Measurements from ENCODE around the gene ARF1.

ARF1 gene

DNA sequence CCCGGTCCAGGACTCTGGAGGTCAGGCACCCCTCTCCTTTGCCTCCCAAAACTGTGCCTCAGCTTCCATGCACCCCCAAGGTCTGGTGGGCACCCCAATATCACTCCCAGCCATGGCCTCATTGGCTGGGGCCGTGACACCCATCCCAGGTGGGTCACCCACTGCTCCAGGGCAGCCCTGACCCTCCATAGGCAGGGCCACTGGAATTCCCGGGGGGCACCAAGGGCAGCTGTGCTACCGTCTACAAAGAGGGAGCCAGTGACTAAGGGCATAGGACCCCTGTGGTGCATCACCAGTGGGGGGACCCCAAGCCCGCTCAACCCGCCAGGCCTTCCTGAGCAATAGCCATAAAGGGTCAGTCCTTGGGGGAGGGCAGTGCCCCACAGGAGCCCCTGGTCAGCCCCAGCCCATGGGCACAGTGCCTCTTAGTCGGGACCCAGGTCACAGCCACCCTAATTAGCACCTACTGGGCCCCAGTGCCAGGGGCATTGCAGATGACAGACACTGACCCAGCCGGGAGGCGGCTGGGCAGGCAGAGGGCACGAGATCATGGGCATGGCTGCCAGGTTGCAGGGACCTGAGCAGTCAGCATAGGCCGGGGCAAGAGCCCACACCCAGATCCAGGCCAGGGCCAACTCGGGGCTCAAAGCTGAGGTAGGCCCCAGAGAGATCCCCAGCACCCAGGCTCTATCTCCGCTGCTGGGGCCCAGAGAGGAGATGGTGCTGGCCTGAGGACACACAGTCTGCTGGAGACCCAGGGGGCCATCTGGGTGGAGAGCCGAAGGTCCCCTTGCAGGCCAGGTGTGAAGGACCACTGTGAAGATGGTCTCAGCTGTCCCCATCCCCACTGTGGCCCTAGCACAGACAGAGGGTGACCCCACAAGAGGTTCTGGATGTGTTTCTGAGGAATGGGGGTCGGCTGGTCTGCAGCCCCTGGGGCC, 19.0 kb upstream of the ARF1 start:
- whole genome bisulfite sequencing (ENCODE audit: insufficient coverage, insufficient read length), result no CpG with 5 or more reads among the region's 15 CpGs
- DNase-seq (ENCODE audit: low read depth, low spot score), result no peak
- no peak overlapping the region for H3K27ac ChIP-seq (ENCODE audit: low read length)
- no peaks in the 10 kb centered on the region for H3K4me1 ChIP-seq (ENCODE audit: control insufficient read depth, insufficient read depth, low read length)
- peaks cover 27% of the 10 kb centered on the region for H3K27me3 ChIP-seq (ENCODE audit: control insufficient read depth, insufficient read depth, low read length)
- no peaks in the 10 kb centered on the region for H3K9me3 ChIP-seq (ENCODE audit: control insufficient read depth, insufficient read depth, low read length)
- no peaks in the 10 kb centered on the region for H3K36me3 ChIP-seq (ENCODE audit: control insufficient read depth, insufficient read depth, low read length)
- H3K4me3 ChIP-seq (ENCODE audit: low read length), result no peak overlapping the region

DNA sequence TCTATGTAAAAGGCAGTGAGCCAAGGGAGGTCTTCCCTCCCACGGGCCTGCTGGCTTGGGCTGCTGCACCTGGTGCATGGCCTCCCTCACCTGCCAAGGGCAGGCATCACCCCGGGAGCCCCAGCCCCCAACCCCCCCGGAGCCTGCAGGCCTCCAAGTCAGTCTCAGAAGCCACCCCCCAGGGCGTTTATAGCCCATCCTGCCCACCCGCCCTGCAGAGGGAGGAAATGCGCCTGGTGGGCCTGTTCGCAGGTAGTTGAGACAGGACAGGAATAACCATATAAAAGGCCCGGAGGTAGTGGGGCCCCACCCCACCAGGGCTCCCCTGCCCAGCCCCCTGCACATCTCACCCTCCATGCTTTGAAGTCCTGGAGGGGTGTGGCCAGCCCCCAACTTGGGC, 18.2 kb upstream of the ARF1 start:
- no peaks in the 10 kb centered on the region for H3K9me3 ChIP-seq (ENCODE audit: control insufficient read depth, insufficient read depth, low read length)
- no peak overlapping the region for H3K27ac ChIP-seq (ENCODE audit: low read length)
- WGBS (ENCODE audit: insufficient coverage, insufficient read length), result no CpG with 5 or more reads among the region's 8 CpGs
- H3K27me3 ChIP-seq (ENCODE audit: control insufficient read depth, insufficient read depth, low read length), result peaks cover 32% of the 10 kb centered on the region
- H3K4me1 ChIP-seq (ENCODE audit: control insufficient read depth, insufficient read depth, low read length), result no peaks in the 10 kb centered on the region
- no peaks in the 10 kb centered on the region for H3K36me3 ChIP-seq (ENCODE audit: control insufficient read depth, insufficient read depth, low read length)
- no peak overlapping the region for H3K4me3 ChIP-seq (ENCODE audit: low read length)
- no peak for DNase-seq (ENCODE audit: low read depth, low spot score)

DNA sequence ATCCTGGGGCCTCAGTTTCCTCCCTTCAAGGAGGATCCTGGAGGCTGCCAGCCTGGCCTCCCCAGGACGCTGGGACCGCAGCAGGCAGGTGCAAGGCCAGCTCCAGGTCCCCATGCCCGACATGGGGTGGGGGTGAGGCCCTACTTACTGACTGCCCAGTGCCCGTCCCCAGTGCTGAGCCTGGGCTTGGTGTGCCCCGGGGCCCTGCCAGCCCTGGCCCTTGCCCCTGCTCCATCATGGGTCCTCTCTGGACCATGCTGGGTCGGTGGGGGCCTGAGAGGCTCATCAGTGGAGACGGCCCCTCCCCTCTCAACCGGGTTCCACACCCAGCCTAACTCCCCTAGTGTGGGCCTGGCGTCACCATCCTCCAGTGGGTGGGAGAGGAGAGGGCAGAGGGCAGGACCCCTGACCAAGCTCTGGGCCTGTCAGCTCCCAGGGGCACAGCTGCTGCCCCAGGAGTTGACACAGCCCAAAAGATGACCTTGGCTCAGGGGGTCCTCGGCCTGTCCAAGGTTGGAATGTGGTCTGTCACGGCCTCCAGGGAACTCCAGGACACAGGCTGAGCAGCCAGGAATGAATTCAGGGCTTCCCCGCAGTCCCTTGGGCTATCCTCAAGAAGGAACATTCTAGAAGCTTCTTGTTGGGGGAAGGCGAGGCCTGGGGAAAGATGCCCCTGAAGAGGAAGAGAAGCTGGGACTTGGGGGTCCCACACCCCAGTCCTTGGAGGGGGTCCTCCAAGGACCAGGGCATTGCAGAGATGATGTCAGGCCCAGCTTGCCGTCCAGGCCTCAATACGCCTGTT, 17.6 kb upstream of the ARF1 start:
- no CpG with 5 or more reads among the region's 15 CpGs for WGBS (ENCODE audit: insufficient coverage, insufficient read length)
- no peak overlapping the region for H3K27ac ChIP-seq (ENCODE audit: low read length)
- no peaks in the 10 kb centered on the region for H3K4me1 ChIP-seq (ENCODE audit: control insufficient read depth, insufficient read depth, low read length)
- no peak overlapping the region for H3K4me3 ChIP-seq (ENCODE audit: low read length)
- no peaks in the 10 kb centered on the region for H3K9me3 ChIP-seq (ENCODE audit: control insufficient read depth, insufficient read depth, low read length)
- no peak for DNase-seq (ENCODE audit: low read depth, low spot score)
- H3K27me3 ChIP-seq (ENCODE audit: control insufficient read depth, insufficient read depth, low read length), result peaks cover 35% of the 10 kb centered on the region
- no peaks in the 10 kb centered on the region for H3K36me3 ChIP-seq (ENCODE audit: control insufficient read depth, insufficient read depth, low read length)

- peaks cover 41% of the 10 kb centered on the region for H3K27me3 ChIP-seq (ENCODE audit: control insufficient read depth, insufficient read depth, low read length)
- no CpG with 5 or more reads among the region's 15 CpGs for WGBS (ENCODE audit: insufficient coverage, insufficient read length)
These were observed 16.8 kb upstream of the ARF1 start for GRCh38 chr1:228065543-228066347.

GRCh38 chr1:228066416-228066815, 16.1 kb upstream of the ARF1 start:
- no peaks in the 10 kb centered on the region for H3K36me3 ChIP-seq (ENCODE audit: control insufficient read depth, insufficient read depth, low read length)
- peaks cover 46% of the 10 kb centered on the region for H3K27me3 ChIP-seq (ENCODE audit: control insufficient read depth, insufficient read depth, low read length)
- no peak overlapping the region for H3K4me3 ChIP-seq (ENCODE audit: low read length)
- no peaks in the 10 kb centered on the region for H3K9me3 ChIP-seq (ENCODE audit: control insufficient read depth, insufficient read depth, low read length)
- no CpG with 5 or more reads among the region's 4 CpGs for WGBS (ENCODE audit: insufficient coverage, insufficient read length)
- DNase-seq (ENCODE audit: low read depth, low spot score), result no peak
- no peaks in the 10 kb centered on the region for H3K4me1 ChIP-seq (ENCODE audit: control insufficient read depth, insufficient read depth, low read length)
- H3K27ac ChIP-seq (ENCODE audit: low read length), result no peak overlapping the region

More at GRCh38 chr1:228065543-228066347, 16.8 kb upstream of the ARF1 start:
- no peak overlapping the region for H3K27ac ChIP-seq (ENCODE audit: low read length)
- no peaks in the 10 kb centered on the region for H3K4me1 ChIP-seq (ENCODE audit: control insufficient read depth, insufficient read depth, low read length)
- H3K36me3 ChIP-seq (ENCODE audit: control insufficient read depth, insufficient read depth, low read length), result no peaks in the 10 kb centered on the region
- H3K4me3 ChIP-seq (ENCODE audit: low read length), result no peak overlapping the region
- no peaks in the 10 kb centered on the region for H3K9me3 ChIP-seq (ENCODE audit: control insufficient read depth, insufficient read depth, low read length)
- DNase-seq (ENCODE audit: low read depth, low spot score), result no peak

DNA sequence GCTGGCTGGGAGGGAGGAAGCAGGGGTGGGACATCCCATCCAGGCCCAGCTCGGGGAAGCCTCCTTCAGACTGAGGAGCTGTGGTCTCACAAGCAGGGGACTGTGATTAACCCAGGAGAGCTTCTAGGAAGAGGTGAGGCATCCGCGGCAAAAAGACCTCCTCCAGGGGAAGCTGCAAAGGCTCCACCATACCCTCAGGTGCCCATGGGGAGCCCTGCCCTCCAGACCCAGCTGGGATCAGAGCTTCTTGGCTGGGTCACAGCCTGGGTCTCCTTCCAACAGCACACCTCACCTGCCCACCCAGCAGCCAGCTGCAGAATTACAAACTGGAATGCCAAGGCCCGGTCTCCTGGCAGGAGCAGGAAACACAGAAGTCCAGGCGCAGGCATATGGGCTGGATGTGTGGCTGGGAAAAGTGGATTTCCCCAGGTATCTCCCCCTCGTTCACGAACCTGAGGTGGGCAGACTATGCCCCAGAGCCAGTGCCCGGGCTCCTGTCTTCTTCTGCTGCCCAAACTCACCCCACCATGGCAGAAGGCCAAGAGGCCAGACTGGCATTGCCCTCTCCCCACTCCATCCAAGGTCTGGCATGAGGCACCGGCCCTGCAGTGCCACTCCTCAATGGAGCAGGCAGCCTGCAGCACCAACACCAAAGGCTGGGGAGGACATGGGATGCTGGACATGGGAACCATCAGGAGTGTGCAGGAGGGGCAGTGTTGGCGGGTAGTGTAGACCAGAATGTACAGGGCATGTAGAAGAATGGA, 15.4 kb upstream of the ARF1 start:
- Histone ChIP-seq H3K27ac (ENCODE audit: low read length) (no peak overlapping the region), H3K36me3 (ENCODE audit: control insufficient read depth, insufficient read depth, low read length) (no peaks in the 10 kb centered on the region), H3K4me1 (ENCODE audit: control insufficient read depth, insufficient read depth, low read length) (no peaks in the 10 kb centered on the region), H3K4me3 (ENCODE audit: low read length) (no peak overlapping the region), H3K9me3 (ENCODE audit: control insufficient read depth, insufficient read depth, low read length) (no peaks in the 10 kb centered on the region), H3K27me3 (ENCODE audit: control insufficient read depth, insufficient read depth, low read length) (peaks cover 49% of the 10 kb centered on the region)
- no peak for DNase-seq (ENCODE audit: low read depth, low spot score)
- WGBS (ENCODE audit: insufficient coverage, insufficient read length), result no CpG with 5 or more reads among the region's 10 CpGs

DNA sequence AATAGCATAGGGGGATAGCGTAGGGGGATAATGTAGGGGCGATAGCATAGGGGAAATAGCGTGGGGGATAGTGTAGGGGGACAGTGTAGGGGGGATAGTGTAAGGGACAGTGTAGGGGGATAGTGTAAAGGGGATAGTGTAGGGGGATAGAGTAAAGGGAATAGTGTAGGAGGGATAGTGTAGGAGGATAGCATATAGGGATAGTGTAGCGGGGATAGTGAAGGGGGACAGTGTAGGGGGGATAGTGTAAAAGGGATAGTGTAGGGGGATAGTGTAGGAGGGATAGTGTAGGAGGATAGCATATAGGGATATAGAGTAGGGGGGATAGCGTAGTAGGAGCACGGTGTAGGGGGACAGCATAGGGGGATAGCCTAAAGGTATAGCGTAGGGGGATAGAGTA, 14.1 kb upstream of the ARF1 start:
- H3K4me3 ChIP-seq (ENCODE audit: low read length), result no peak overlapping the region
- 100% methylated on average over 6 of the region's 7 CpGs for WGBS (ENCODE audit: insufficient coverage, insufficient read length)
- H3K27ac ChIP-seq (ENCODE audit: low read length), result no peak overlapping the region
- no peak for DNase-seq (ENCODE audit: low read depth, low spot score)
- H3K36me3 ChIP-seq (ENCODE audit: control insufficient read depth, insufficient read depth, low read length), result no peaks in the 10 kb centered on the region; the same call in 1 of the 2 replicates
- no peaks in the 10 kb centered on the region; the same call in 1 of the 2 replicates for H3K9me3 ChIP-seq (ENCODE audit: control insufficient read depth, insufficient read depth, low read length)
- no peaks in the 10 kb centered on the region; the same call in 1 of the 2 replicates for H3K4me1 ChIP-seq (ENCODE audit: control insufficient read depth, insufficient read depth, low read length)
- H3K27me3 ChIP-seq (ENCODE audit: control insufficient read depth, insufficient read depth, low read length), result peaks cover 61% of the 10 kb centered on the region

DNA sequence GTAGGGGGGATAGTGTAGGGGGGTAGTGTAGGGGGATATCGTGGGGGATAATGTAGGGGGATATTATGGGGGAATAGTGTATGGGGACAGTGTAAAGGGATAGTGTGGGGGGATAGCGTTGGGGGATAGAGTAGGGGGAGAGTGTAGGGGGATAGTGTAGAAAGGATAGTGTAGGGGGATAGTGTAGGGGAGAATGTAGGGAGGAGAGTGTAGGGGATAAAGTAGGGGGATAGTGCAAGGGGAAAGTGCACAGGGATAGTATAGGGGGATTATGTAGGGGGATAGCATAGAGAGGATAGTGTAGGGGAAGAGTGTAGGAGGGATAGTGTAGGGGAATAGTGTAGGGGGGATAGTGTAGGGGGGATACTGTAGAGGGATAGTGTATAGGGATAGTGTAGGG, 12.3 kb upstream of the ARF1 start:
- WGBS (ENCODE audit: insufficient coverage, insufficient read length), result 100% methylated on average over 2 of the region's 2 CpGs
- H3K27me3 ChIP-seq (ENCODE audit: control insufficient read depth, insufficient read depth, low read length), result peaks cover 63% of the 10 kb centered on the region

DNA sequence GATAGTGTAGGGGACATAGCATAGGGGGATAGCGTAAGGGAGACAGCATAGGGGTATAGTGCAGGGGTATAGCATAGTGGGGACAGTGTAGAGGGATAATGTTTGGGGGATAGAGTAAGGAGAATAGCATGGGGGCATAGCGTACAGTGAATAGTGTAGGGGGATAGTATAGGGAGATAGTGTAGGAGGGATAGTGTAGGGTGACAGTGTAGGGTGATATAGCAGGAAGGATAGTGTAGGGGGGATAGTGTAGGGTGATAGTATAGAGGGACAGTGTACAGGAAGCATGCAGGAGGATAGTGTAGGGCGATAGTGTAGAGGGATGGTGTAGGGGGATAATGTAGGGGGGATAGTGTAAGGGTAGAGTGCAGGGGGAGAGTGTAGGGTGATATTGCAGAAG, 11.7 kb upstream of the ARF1 start:
- H3K4me1 ChIP-seq (ENCODE audit: control insufficient read depth, insufficient read depth, low read length), result no peaks in the 10 kb centered on the region; the same call in 1 of the 2 replicates
- no peaks in the 10 kb centered on the region; the same call in 1 of the 2 replicates for H3K36me3 ChIP-seq (ENCODE audit: control insufficient read depth, insufficient read depth, low read length)
- H3K9me3 ChIP-seq (ENCODE audit: control insufficient read depth, insufficient read depth, low read length), result no peaks in the 10 kb centered on the region; the same call in 1 of the 2 replicates
- H3K27ac ChIP-seq (ENCODE audit: low read length), result no peak overlapping the region
- 100% methylated on average over 3 of the region's 3 CpGs for WGBS (ENCODE audit: insufficient coverage, insufficient read length)
- H3K4me3 ChIP-seq (ENCODE audit: low read length), result no peak overlapping the region
- no peak for DNase-seq (ENCODE audit: low read depth, low spot score)
- peaks cover 62% of the 10 kb centered on the region for H3K27me3 ChIP-seq (ENCODE audit: control insufficient read depth, insufficient read depth, low read length)

More for the DNA sequence above, 12.3 kb upstream of the ARF1 start:
- no peak overlapping the region for H3K27ac ChIP-seq (ENCODE audit: low read length)
- no peaks in the 10 kb centered on the region; the same call in 1 of the 2 replicates for H3K9me3 ChIP-seq (ENCODE audit: control insufficient read depth, insufficient read depth, low read length)
- H3K4me3 ChIP-seq (ENCODE audit: low read length), result no peak overlapping the region
- no peaks in the 10 kb centered on the region; the same call in 1 of the 2 replicates for H3K36me3 ChIP-seq (ENCODE audit: control insufficient read depth, insufficient read depth, low read length)
- H3K4me1 ChIP-seq (ENCODE audit: control insufficient read depth, insufficient read depth, low read length), result no peaks in the 10 kb centered on the region; the same call in 1 of the 2 replicates
- DNase-seq (ENCODE audit: low read depth, low spot score), result no peak
